HG03378 (cell line): ENCODE data around the gene DLX3.

Source experiments
- ATAC-seq: cut with Tn5 transposase; IDR thresholded peaks from one replicate; pipeline ENCODE4 v1.9.1; 2021; ENCODE audit warnings: mild to moderate bottlenecking, moderate library complexity; ENCODE audit not compliant: unreplicated experiment

The DLX3 gene

DNA sequence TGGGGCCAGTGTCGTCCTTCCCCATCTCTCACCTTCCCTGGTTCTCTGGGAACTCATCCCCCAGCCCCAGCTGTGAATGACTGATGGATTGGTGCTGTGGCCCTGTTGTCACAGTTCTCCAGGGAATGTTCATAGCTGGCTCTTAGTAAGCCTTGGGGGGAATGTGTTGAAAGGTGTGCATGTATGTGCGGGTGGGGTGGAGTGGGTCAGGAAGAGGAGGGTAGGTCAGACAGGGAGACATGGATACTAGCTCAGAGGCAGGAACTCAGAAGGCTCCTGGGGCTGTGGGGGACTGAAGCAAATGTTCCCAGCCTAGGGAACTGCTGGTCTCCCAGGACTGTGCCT is 21.8 kb downstream of the DLX3 start:
- ATAC-seq = no peak

- ATAC-seq = no peak
Measured at GRCh38 chr17:49972486-49973270, 22.3 kb downstream of the DLX3 start.

- ATAC-seq = no peak
Measured at GRCh38 chr17:49971848-49972485, 23.1 kb downstream of the DLX3 start.

- ATAC-seq = no peak
Measured at GRCh38 chr17:49971199-49971847, 23.7 kb downstream of the DLX3 start.

DNA sequence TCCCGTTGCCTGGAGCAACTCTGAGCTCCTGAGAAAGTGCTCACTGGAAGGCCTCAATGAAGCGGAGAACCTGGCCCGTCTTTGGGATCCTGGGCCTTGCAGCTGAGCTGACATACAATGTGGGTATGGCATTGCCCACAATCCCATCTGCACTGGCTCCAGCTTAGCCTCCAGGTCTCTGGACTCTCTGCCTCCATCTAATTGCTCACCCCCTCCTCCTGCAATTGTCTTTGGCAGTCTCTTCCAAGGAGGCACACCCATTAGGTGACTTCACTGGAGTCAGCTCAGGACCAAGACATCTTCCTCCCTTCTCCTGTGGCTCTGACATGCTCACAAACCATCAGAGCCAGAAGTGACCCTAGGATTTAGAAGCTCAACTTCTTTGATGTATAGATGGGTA is 24.5 kb downstream of the DLX3 start:
- no peak for ATAC-seq

GRCh38 chr17:49969795-49970389 is 25.1 kb downstream of the DLX3 start:
- ATAC-seq = no peak

DNA sequence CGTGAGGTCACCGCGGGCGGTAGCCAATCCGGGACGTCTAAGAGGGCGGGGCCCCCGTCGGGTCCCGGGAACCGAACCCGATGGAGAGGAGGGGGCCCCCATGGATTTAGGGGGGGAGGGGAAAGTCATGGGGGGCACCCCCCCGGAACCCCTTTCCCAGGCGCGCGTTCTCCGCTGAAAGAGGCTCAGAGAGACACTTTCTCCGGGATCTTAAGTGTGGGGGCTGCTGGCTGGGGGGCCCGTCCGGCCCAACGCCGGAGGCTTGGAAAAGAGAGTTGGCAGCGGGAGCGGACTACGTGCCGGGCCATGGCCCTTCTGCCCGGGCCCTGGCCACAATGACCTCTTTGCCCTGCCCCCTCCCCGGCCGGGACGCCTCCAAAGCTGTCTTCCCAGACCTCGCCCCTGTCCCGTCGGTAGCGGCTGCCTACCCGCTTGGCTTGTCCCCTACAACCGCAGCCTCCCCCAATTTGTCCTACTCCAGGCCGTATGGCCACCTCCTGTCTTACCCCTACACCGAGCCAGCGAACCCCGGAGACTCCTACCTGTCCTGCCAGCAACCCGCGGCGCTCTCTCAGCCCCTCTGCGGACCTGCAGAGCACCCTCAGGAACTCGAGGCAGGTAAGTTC is 25.8 kb downstream of the DLX3 start, which contains the start of gene DLX4:
TSS of gene DLX4 (plus strand) at position 57 of the 626 bp plus-strand sequence. CDS start at position 336, 279 bp downstream.
- ATAC-seq = no peak

DNA sequence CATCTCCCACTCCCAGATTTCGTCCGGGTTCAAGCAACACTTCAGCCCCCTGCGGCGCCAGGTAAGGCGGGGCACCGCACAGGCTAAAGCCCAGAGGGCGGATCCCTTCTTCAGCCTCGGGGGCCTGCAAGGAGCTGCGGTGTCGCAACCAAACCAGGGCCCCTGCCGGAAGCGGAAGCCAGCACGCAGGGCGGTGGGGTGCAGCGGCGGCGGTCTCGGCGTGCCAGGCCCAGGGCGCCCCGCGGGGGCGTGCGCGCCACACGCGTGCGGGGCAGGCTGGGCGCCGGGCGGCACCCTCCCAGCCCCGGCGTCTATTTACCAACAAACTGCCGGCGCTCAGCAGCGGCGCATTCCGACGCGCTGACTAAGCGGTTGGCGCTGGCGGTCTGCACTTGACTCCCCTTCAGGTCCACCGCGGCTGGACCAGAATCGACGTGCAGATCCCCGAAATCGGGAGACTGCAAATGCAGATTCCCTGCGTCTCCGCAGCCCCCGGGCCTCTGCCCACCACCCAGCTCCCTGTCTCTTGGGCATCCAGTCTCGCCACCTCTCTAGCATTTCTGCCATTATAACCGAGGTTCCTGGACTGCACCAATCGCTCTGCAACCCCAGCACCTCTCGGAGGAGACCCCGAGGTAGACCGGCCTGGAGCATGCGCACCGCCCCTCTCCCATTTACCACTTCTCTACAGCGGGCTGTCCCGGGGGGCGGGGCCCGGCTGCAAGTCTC is 26.5 kb downstream of the DLX3 start:
- no peak for ATAC-seq

GRCh38 chr17:49967621-49968404 is 27.2 kb downstream of the DLX3 start:
- no peak for ATAC-seq

DNA sequence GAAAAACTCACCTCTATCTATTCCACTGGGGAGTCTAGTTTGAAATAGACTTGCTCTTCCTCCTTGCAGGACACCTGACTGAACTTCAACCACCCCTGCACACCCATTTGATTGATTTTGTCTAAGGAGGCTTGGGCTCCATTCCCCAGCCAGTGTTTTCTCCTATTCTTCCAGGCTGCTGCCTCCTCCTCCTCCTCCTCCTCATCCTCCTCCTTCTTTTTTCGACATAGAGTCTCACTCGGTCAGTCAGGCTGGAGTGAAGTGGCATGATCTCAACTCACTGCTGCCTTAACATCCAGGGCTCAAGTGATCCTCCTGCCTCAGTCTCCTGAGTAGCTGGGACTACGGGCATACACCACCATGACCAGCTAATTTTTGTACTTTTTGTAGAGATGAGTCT is 27.8 kb downstream of the DLX3 start:
- no peak for ATAC-seq

DNA sequence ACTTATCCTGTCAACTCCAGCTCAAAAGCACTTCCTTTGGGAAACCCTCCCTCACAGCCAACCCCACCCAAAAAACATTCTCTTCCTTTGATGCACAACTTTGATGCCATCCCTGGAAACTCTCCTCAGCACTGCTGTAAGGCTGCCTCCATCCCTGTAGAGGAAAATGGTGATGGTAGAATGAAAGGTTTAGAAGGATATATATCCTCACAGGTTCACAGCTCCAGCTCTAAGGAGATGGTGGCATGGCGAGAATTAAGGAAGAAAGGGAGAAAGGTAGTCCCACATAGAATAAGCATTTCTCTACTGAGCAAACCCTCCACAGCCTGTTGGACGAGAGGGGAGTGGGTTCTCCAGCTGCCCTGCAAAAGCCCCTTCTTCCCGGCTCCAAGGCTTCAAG is 28.3 kb downstream of the DLX3 start:
- no peak for ATAC-seq

DNA sequence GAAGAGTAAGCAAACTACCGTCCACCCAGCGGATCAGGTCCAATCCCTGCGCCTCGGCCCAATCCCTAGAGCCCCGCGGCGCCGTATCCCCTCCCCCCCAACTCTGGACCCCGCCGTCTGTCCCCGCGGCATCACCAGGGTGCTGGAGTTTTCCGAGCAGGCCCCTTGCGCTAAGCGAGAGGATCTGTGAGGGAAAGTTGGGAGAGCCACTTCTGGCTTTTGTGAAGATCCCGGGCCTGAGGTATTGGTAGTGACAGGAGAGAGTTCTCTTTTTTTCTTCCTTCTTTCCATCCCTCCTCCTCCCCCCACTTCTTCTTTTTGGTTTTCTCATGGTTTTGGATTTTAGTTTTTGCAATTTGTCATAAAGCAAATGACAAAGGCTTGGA is 29.5 kb downstream of the DLX3 start:
- ATAC-seq = no peak

DNA sequence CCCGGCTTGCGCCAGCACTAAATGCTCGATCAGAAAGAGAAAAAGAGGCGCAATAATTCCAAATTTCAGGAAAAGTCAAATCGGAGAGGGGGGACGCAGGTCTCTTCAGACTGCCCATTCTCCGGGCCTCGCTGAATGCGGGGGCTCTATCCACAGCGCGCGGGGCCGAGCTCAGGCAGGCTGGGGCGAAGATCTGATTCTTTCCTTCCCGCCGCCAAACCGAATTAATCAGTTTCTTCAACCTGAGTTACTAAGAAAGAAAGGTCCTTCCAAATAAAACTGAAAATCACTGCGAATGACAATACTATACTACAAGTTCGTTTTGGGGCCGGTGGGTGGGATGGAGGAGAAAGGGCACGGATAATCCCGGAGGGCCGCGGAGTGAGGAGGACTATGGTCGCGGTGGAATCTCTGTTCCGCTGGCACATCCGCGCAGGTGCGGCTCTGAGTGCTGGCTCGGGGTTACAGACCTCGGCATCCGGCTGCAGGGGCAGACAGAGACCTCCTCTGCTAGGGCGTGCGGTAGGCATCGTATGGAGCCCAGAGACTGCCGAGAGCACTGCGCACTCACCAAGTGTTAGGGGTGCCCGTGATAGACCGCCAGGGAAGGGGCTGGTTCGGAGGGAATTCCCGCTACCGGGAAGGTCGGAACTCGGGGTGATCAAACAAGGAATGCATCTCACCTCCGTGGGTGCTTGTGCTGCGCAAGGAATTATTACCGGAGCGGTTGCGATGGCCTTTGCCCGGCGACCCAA is 30.1 kb downstream of the DLX3 start:
- ATAC-seq = no peak

DNA sequence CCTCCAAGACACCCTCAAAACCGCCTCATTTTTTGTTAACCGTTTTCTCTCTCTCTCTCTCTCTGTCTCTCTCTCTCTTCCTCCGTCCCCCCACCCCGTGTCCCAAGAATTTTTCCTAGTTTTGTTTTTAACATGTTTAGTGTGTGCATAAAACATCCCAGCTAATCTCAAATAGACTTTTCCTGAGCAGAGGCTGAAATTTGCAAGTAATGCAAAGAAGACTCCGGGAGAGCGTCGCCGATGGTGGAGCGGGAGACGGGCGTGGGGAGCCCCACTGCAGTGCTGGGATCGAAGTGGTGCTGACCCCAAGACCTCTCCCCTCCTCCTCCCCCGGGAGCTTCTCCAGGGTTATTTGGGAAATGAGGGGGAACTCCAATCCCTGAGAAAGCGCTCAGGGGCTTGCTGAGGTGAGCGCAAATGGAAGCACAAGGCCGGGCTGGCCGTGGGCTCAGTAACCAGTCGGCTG is 30.7 kb downstream of the DLX3 start:
- no peak for ATAC-seq

DNA sequence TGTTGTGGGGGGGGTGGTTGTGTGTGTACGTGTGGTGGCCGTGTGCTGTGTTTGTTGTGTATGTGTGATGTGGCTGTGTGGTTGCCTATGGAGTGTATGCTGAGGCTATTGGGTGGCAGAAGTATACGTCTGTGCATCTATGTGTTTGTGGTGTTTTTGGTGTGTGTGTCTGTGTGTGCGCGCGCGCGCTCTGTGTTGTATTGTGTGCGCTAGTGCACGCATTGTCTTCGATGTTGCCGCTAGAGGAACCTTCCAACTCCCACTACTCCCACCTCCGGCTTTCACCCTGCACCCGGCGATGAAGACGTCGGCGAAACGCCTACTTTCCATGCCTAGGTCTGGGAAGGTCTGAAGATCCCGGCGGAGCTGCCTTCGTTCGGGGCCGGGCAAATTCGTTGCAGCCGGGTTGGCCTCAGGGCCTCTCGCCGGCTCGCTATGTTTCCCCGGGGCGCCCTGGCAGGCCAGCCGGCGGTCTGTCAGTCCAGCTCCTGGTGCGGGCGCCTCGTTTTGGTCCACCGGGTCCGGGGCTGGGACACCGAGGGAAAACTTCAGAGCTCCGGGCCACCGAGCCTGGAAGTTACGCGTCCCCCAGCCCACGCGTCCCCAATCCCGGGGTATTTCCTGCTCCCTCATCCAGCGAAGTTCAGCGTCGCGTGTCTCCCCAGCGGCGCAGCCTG is 31.3 kb downstream of the DLX3 start:
- no peak for ATAC-seq

- no peak for ATAC-seq
Measured at GRCh38 chr17:49963309-49963625, 31.8 kb downstream of the DLX3 start.

DNA sequence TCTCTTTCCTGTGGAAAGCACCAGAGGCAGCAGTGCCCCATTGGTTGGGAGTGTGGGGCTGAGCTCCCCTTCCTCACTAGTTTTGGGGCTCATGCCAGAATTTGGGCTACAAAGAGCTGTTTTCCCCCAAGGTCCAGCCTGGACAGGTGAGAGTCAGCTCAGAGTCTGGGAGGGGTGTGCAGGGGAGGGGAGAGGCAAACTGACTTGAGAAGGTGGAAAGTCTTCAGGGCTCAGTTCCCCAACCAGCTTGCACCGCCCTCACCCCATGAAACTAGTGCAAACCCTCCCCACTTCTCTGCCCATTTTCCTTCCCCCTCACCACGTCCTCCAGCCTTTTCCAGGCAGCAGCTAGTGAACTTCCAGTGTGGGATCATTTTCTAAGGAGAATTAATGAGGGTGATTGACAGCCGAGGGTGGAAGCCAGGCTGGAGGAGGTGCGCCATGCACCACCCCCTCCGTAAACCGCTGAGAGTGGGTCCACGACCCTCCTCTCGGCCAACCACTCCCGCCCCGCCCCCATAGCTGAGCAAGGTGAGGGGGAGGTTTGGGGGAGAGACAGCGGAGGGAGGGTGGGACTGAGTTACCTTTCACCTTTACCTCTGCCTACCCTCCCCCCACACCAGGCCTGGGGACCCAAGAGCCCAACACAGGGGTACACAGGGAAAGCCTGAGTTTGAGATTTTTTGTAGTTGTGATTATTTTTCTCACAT is 32.3 kb downstream of the DLX3 start:
- no peak for ATAC-seq
